Measurements from ENCODE around the gene OSTM1. TPM values are rescaled to one million over a fixed set of nuclear protein-coding genes. Genes with fewer than 3 reads are reported as not detected.

The OSTM1 gene
- total RNA-seq, 2 experiments from 2014 or later, result 10.5 to 19.1 TPM

- no peak overlapping the region for H3K27ac ChIP-seq (ENCODE audit: low read depth, low read length, poor library complexity, severe bottlenecking)
- no peaks in the 10 kb centered on the region for H3K79me2 ChIP-seq (ENCODE audit: insufficient read depth, low read depth, low read length)
- POLR2A ChIA-PET, result interaction anchor here (0.6 to 0.7 kb wide), 3 partner anchors 18 to 256 kb away, joined by 3 to 4 read pairs (median 3); no protein-coding TSS in a partner anchor
- no peaks in the 10 kb centered on the region for H3K4me1 ChIP-seq (ENCODE audit: insufficient read depth, low read length, poor library complexity, severe bottlenecking)
- no peak overlapping the region for H3K4me2 ChIP-seq (ENCODE audit: low read length)
- no peak overlapping the region for H3K4me3 ChIP-seq (ENCODE audit: low read depth, low read length, poor library complexity, severe bottlenecking)
- H2AFZ ChIP-seq (ENCODE audit: low read length), result no peak overlapping the region
- H3K9me2 ChIP-seq (ENCODE audit: insufficient read depth, low read length), result no peaks in the 10 kb centered on the region
- TF ChIP-seq EZH2phosphoT487 (IDR thresholded peaks at IDR 0.05; ENCODE audit: borderline replicate concordance, low read depth, low read length), result no peak
- no peak for TF ChIP-seq CTCF (conservative IDR thresholded peaks at IDR 0.05; ENCODE audit: low read length)
- CTCF ChIA-PET (ENCODE audit: unreplicated experiment), result no interaction called here
- intact Hi-C loops (cut with micrococcal nuclease; ENCODE audit: unreplicated experiment), result no loop called here
- no TSS peak for BruUV-seq (replicated peaks)
- DNase-seq (ENCODE audit: low spot score), result no peak
- no peaks in the 10 kb centered on the region for H3K9me3 ChIP-seq (ENCODE audit: low read length)
- no peaks in the 10 kb centered on the region for H4K20me1 ChIP-seq (ENCODE audit: insufficient read depth, low read length)
- no peaks in the 10 kb centered on the region for H3K36me3 ChIP-seq (ENCODE audit: insufficient read depth, low read length)
These were observed 8.0 kb upstream of the OSTM1 start for GRCh38 chr6:108082539-108082938.

- Histone ChIP-seq H3K9me2 (ENCODE audit: insufficient read depth, low read length) (no peaks in the 10 kb centered on the region), H3K4me1 (ENCODE audit: insufficient read depth, low read length, poor library complexity, severe bottlenecking) (peaks cover 9% of the 10 kb centered on the region), H2AFZ (ENCODE audit: low read length) (no peak overlapping the region), H3K4me3 (ENCODE audit: low read depth, low read length, poor library complexity, severe bottlenecking) (no peak overlapping the region), H3K27ac (ENCODE audit: low read depth, low read length, poor library complexity, severe bottlenecking) (no peak overlapping the region), H4K20me1 (ENCODE audit: insufficient read depth, low read length) (no peaks in the 10 kb centered on the region), H3K79me2 (ENCODE audit: insufficient read depth, low read depth, low read length) (no peaks in the 10 kb centered on the region), H3K4me2 (ENCODE audit: low read length) (no peak overlapping the region), H3K9me3 (ENCODE audit: low read length) (no peaks in the 10 kb centered on the region), H3K36me3 (ENCODE audit: insufficient read depth, low read length) (no peaks in the 10 kb centered on the region)
- DNase-seq (ENCODE audit: low spot score), result no peak
- CTCF ChIA-PET (ENCODE audit: unreplicated experiment), result no interaction called here
- intact Hi-C loops (cut with micrococcal nuclease; ENCODE audit: unreplicated experiment), result no loop called here
- TF ChIP-seq CTCF (conservative IDR thresholded peaks at IDR 0.05; ENCODE audit: low read length) (no peak), EZH2phosphoT487 (IDR thresholded peaks at IDR 0.05; ENCODE audit: borderline replicate concordance, low read depth, low read length) (no peak)
- POLR2A ChIA-PET, result interaction anchor here (1.1 kb wide), 1 partner anchor 16 kb away, joined by 3 read pairs; no protein-coding TSS in a partner anchor
- no TSS peak for BruUV-seq (replicated peaks)
These were observed 5.7 kb upstream of the OSTM1 start for GRCh38 chr6:108080010-108080780.

GRCh38 chr6:108078191-108078590, 3.6 kb upstream of the OSTM1 start:
- H3K27ac ChIP-seq (ENCODE audit: low read depth, low read length, poor library complexity, severe bottlenecking), result no peak overlapping the region
- CTCF ChIA-PET (ENCODE audit: unreplicated experiment), result no interaction called here
- no TSS peak for BruUV-seq (replicated peaks)

More at GRCh38 chr6:108078191-108078590, 3.6 kb upstream of the OSTM1 start:
- POLR2A ChIA-PET, result no interaction called here
- no peak overlapping the region for H3K4me2 ChIP-seq (ENCODE audit: low read length)
- no peaks in the 10 kb centered on the region for H3K9me2 ChIP-seq (ENCODE audit: insufficient read depth, low read length)
- no peak overlapping the region for H3K4me3 ChIP-seq (ENCODE audit: low read depth, low read length, poor library complexity, severe bottlenecking)
- intact Hi-C loops (cut with micrococcal nuclease; ENCODE audit: unreplicated experiment), result no loop called here
- no peaks in the 10 kb centered on the region for H4K20me1 ChIP-seq (ENCODE audit: insufficient read depth, low read length)
- peaks cover 10% of the 10 kb centered on the region; the same call in 1 of the 2 replicates for H3K79me2 ChIP-seq (ENCODE audit: insufficient read depth, low read depth, low read length)
- DNase-seq (ENCODE audit: low spot score), result no peak
- H3K36me3 ChIP-seq (ENCODE audit: insufficient read depth, low read length), result no peaks in the 10 kb centered on the region
- H2AFZ ChIP-seq (ENCODE audit: low read length), result no peak overlapping the region
- peaks cover 14% of the 10 kb centered on the region for H3K4me1 ChIP-seq (ENCODE audit: insufficient read depth, low read length, poor library complexity, severe bottlenecking)
- H3K9me3 ChIP-seq (ENCODE audit: low read length), result no peaks in the 10 kb centered on the region
- TF ChIP-seq EZH2phosphoT487 (IDR thresholded peaks at IDR 0.05; ENCODE audit: borderline replicate concordance, low read depth, low read length) (no peak), CTCF (conservative IDR thresholded peaks at IDR 0.05; ENCODE audit: low read length) (no peak)
